ENCODE data around the gene ATP11C. TPM values are rescaled to one million over a fixed set of nuclear protein-coding genes. Genes with fewer than 3 reads are reported as not detected.
A peak's percentile ranks its signal among the peaks of the same experiment; 100 is the strongest.

The ATP11C gene
- total and polyA plus RNA-seq, 10 of the 15 experiments (the other 5 are each of a cell fraction or from before 2014, with no cell fraction given): 16.2 to 44.0 (median 24.8) TPM

GRCh38 chrX:139902559-139902958 is 30.3 kb downstream of the ATP11C start:
- Histone ChIP-seq H3K9ac (ENCODE audit: control insufficient read depth, insufficient read depth, low read length) (no peak overlapping the region), H3K36me3 (ENCODE audit: control insufficient read depth in 2 of 2, insufficient read depth in 2 of 2, low read length in 1 of 2) (no peaks in the 10 kb centered on the region), H2AFZ (ENCODE audit: control insufficient read depth, low read depth, low read length) (no peak overlapping the region), H3K27me3 (replicated peaks in 1 of 2; ENCODE audit: control insufficient read depth in 2 of 2, insufficient read depth in 2 of 2, low read length in 1 of 2) (no peaks in the 10 kb centered on the region), H3K4me2 (ENCODE audit: control insufficient read depth, insufficient read depth) (no peak overlapping the region), H3K9me3 (replicated peaks; ENCODE audit: control insufficient read depth, insufficient read depth, low read length) (no peaks in the 10 kb centered on the region), H3K4me1 (ENCODE audit: control insufficient read depth, insufficient read depth, low read length) (no peaks in the 10 kb centered on the region), H3K4me3 (no peak overlapping the region), H3K79me2 (ENCODE audit: control insufficient read depth, insufficient read depth, low read length) (peaks cover 5% of the 10 kb centered on the region), H4K20me1 (ENCODE audit: control insufficient read depth, insufficient read depth) (no peaks in the 10 kb centered on the region), H3K27ac (ENCODE audit: control insufficient read depth, insufficient read depth) (no peak overlapping the region)
- in situ Hi-C loops (cut with MboI) (no loop called here), intact Hi-C loops (cut with micrococcal nuclease; ENCODE audit: unreplicated experiment) (no loop called here)
- no TSS peak for BruUV-seq (replicated peaks)
- ChIA-PET RAD21 (ENCODE audit: unreplicated experiment) (no interaction called here), POLR2A (interaction anchor here (0.6 kb wide), 1 partner anchor 28 kb away, joined by 3 read pairs; no protein-coding TSS in a partner anchor), SMC1A (ENCODE audit: uncharacterized antibody, unreplicated experiment) (interaction anchor here (0.7 to 1.5 kb wide), 4 partner anchors 22 to 130 kb away, joined by 3 to 4 read pairs (median 3); no protein-coding TSS in a partner anchor), CTCF (no interaction called here)
- TF ChIP-seq DPF2 (IDR thresholded peaks at IDR 0.05) (no peak), ZBTB11 (CRISPR knock-in tag; IDR thresholded peaks at IDR 0.05) (no peak), MTA3 (IDR thresholded peaks at IDR 0.05; ENCODE audit: borderline replicate concordance, low read length) (no peak), EZH2 (IDR thresholded peaks at IDR 0.05; ENCODE audit: borderline replicate concordance, control insufficient read depth, low read depth, low read length) (no peak), ZBTB4 (CRISPR knock-in tag; IDR thresholded peaks at IDR 0.05) (no peak), E2F8 (IDR thresholded peaks at IDR 0.05; ENCODE audit: low read depth, partially characterized antibody) (no peak), SUZ12 (IDR thresholded peaks at IDR 0.05; ENCODE audit: unreplicated experiment) (no peak), BCL3 (IDR thresholded peaks at IDR 0.05; ENCODE audit: borderline replicate concordance, insufficient read depth, low read depth, low read length, poor library complexity, severe bottlenecking) (no peak), ZSCAN29 (IDR thresholded peaks at IDR 0.05) (no peak), CTCF (IDR thresholded peaks at IDR 0.05 in 2 of 3, conservative IDR thresholded peaks at IDR 0.05 in 1 of 3; ENCODE audit: control insufficient read depth in 2 of 3, extremely low read depth in 1 of 3, insufficient read depth in 1 of 3, low read depth in 3 of 3, low read length in 3 of 3) (no peak)
- WGBS (ENCODE audit: insufficient coverage, insufficient replicate concordance, low lambda C conversion rate, missing lambda C conversion rate): 21% methylated on average over 2 of the region's 2 CpGs
- DNase-seq (ENCODE audit: low read depth, low spot score) (no peak), ATAC-seq (0 out of 3 replicates have a peak, but pooled peaks have one; percentile 29), FAIRE-seq (no peak)
